Astrocyte of the spinal cord (primary cell): Measurements from ENCODE around the gene PLA2G4D.

Experiments used
- DNase-seq: peaks from one replicate; pipeline ENCODE4 v3.0.0; 2011; ENCODE audit warnings: low read depth, low spot score
- H3K4me3 ChIP-seq: 2 replicates; pipeline ENCODE4 v1.5.1; 2011; ENCODE audit warnings: low read depth, mild to moderate bottlenecking, low read length, moderate library complexity
- in situ Hi-C: cut with HindIII; loops from 2 replicates; pipeline ENCODE4 v1.10.0; 2017; ENCODE audit warnings: low sequenced_read_pairs
- TF ChIP-seq, protein P1 (sequence below): IDR thresholded peaks from 2 replicates; pipeline ENCODE4 v1.5.1; 2012; ENCODE audit warnings: low read depth, mild to moderate bottlenecking, low read length, inconsistent platforms

PLA2G4D gene

DNA sequence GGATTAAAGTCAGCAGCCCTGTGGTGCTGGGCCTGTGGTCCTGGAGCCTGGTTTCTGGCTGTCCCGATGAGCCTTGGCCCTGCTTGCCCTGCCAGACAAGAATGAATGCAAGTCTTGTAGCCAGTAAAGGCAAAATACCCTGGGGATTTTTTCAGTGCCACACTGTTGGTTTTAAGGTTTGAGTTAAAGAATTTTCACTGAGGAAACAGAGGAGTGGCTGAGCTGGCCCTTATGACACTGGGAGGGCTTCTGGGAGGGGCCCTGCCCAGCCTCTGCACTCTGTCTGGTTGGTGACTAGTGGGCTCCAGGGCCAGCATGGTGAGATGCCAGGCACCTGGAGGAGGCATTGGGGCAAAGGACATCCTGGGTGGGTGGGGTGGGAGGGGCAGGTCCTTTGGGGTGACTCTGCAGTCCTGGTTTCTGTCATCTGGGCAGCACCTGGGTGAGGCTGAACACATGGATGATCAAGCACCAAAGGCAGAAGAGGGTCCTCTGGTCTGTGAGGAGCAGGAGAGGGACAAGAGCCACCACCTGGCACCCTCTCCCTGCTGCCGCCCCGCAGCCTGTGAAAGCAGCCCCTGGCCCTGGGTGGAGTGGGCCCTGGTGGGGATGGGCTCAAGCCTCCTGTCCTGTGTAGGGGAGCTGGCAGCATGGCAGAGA, 61.0 kb downstream of the PLA2G4D start:
- H3K4me3 ChIP-seq = no peak overlapping the region
- DNase-seq = no peak
- in situ Hi-C loops = no loop called here
- TF ChIP-seq, protein P1, sequence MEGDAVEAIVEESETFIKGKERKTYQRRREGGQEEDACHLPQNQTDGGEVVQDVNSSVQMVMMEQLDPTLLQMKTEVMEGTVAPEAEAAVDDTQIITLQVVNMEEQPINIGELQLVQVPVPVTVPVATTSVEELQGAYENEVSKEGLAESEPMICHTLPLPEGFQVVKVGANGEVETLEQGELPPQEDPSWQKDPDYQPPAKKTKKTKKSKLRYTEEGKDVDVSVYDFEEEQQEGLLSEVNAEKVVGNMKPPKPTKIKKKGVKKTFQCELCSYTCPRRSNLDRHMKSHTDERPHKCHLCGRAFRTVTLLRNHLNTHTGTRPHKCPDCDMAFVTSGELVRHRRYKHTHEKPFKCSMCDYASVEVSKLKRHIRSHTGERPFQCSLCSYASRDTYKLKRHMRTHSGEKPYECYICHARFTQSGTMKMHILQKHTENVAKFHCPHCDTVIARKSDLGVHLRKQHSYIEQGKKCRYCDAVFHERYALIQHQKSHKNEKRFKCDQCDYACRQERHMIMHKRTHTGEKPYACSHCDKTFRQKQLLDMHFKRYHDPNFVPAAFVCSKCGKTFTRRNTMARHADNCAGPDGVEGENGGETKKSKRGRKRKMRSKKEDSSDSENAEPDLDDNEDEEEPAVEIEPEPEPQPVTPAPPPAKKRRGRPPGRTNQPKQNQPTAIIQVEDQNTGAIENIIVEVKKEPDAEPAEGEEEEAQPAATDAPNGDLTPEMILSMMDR = no peak

DNA sequence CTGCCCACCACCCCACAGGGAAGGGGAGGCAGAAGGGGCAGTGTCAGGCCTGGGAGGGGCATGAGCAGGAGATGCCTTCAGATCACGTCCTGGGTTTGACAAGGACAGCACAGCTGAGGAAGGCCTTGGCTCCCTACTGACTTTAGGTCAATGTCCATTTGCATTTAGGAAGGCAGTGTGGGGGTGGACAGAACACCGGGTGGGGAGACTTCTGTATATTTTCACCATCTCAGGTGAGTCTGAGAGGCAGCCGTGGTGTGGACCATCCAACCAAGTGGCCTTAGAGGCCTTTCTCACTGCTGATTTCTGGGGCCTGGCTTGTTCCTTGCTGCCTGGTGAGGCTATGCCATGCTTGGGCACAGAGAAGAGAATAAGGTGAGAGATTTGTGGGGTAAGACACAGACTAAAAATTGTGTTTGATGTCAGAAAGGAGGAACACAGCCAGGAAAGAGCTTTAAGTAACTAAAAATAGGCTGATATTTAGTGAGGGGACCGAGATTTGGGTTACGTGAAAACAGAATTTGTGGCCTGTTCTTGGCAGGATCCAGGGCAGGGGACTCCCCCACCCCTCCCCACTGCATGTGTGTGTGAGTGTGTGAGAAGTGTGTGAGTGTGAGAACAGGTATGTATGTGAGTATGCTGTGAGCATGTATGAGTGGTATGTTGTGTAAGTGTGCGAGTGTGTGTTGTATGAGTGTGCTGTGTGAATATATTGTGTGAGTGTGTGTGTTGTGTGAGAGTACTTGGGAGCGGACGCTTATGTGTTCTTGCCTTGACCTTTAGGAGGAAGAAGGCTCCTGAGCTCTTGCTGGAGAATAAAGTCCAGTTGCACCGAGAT, 61.8 kb downstream of the PLA2G4D start:
- no peak for DNase-seq
- in situ Hi-C loops = no loop called here
- TF ChIP-seq, protein P1 = no peak
- no peak overlapping the region for H3K4me3 ChIP-seq

DNA sequence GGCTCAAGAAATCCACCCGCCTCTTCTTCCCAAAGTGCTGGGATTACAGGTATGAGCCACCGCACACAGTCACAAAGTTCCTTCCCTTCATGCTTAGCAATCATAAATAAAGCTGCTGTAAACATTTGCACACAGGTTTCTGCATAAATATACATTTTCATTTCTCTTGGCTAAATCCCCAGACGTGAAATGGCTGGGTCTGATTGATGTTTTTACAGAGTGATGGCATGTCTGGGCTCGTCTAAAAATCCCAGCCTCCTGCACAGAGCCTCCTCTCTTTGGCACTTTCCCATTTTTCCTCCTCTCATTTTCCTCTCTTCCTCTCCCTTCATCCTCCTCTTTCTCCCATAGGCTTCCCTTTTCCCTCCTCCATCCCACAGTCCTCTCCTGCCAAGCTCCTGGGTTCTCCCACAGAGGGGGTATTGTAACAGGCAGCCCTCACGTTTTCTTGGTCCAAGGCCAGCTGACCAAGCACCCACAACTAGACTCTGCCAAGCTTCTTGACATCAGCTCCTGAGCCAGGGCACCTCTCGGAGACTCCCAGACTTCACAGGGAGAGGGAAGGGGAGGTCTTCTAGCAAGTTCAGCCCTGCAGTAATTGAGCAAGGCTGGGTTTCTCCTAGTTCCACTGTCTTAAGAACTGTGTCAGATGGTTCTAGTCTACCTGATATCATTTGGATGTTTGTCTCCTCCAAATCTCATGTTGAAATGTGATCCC, 63.0 kb downstream of the PLA2G4D start:
- TF ChIP-seq, protein P1 = no peak
- no peak for DNase-seq
- in situ Hi-C loops = no loop called here
- no peak overlapping the region for H3K4me3 ChIP-seq

DNA sequence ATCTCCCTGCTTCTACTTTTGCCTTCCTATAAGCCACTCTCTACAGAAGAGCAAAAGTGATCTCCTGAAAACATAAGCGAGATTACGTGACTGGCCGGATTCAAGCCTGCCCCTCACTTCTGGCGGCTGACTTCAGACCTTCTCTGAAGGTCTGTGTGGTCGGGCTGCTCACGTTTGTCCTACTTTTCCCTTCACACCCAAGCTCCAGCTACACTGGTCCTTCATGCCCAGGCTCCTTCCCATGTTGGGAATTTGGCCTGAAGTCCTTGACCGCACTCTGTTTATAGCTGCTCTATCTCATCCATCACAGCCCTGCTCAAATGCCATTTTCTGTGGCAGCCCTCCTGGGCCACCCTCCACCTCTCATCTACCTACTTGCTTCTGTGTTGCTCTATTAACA, 66.8 kb downstream of the PLA2G4D start:
- in situ Hi-C loops = no loop called here
- TF ChIP-seq, protein P1 = no peak
- H3K4me3 ChIP-seq = no peak overlapping the region
- DNase-seq = no peak

DNA sequence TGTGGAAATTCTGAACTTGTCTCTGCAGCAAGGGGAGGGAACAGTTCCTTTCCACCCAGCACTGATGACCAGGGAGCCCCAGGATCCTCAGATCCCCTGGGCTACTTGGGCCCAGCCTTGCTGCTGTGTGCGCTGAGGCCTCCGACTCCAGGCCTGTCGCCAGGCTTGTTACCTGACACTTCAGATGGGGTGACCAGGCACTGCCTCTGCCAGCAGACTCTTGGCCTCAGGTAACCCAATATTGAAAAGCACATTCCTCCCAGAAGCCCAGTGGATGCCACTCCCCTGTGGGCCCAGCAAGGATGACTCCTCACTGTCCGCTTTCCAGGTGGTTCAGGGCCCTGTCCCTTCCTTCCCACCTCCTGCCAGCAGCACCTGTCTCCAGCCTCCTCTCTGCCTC, 70.1 kb downstream of the PLA2G4D start:
- H3K4me3 ChIP-seq = no peak overlapping the region
- TF ChIP-seq, protein P1 = no peak
- in situ Hi-C loops = no loop called here
- no peak for DNase-seq

DNA sequence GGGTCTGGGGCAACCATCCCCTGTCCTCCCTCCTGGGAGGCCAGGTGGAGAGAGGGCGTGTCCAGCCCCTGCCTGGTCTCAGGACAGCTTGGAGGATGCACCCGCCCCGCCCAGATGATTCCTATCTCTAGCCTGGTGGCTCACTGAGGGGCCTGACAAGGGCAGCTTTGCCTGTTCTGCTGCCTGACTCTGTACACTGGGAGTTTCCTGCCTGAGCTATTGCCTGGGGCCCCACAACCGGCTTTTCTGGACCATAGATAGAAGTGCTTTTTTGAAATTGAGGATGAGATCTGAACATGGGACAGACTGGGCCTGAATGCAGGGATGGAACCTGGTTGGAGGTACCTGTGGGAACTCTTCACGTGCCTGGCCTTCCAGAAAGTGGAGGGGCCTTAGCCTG, 72.8 kb downstream of the PLA2G4D start:
- TF ChIP-seq, protein P1 = no peak
- H3K4me3 ChIP-seq = no peak overlapping the region

More for the DNA sequence above, 72.8 kb downstream of the PLA2G4D start:
- in situ Hi-C loops = no loop called here
- DNase-seq = no peak
